Measurements from ENCODE around the gene IL20RB. TPM values are rescaled to one million over a fixed set of nuclear protein-coding genes. Genes with fewer than 3 reads are reported as not detected.
A peak's percentile ranks its signal among the peaks of the same experiment; 100 is the strongest.

IL20RB gene
- total and polyA plus RNA-seq, 12 donors, result 0.12 to 1.7 (median 0.71) TPM; not detected in 1

DNA sequence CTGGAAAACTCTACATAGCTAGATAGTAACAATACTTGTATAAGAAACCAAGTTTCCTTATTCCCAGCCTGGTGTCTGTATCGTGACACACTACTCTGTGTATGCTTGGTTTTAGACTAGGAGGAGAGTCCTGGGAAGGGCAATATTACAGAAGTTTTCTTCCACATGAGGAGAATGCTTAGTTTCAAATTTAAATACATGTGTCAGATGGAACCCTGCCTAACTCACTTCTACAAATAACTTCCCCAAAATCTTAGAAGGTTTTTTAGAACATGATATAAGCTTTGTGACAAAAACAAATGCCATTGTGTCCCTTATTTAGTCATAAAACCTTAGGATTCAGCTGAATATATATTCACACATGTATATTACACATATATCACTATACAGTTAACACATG is 7.2 kb upstream of the IL20RB start:
- TF ChIP-seq, protein P1, sequence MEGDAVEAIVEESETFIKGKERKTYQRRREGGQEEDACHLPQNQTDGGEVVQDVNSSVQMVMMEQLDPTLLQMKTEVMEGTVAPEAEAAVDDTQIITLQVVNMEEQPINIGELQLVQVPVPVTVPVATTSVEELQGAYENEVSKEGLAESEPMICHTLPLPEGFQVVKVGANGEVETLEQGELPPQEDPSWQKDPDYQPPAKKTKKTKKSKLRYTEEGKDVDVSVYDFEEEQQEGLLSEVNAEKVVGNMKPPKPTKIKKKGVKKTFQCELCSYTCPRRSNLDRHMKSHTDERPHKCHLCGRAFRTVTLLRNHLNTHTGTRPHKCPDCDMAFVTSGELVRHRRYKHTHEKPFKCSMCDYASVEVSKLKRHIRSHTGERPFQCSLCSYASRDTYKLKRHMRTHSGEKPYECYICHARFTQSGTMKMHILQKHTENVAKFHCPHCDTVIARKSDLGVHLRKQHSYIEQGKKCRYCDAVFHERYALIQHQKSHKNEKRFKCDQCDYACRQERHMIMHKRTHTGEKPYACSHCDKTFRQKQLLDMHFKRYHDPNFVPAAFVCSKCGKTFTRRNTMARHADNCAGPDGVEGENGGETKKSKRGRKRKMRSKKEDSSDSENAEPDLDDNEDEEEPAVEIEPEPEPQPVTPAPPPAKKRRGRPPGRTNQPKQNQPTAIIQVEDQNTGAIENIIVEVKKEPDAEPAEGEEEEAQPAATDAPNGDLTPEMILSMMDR (IDR thresholded peaks at IDR 0.05), result no peak
- no peak for TF ChIP-seq POLR2A (IDR thresholded peaks at IDR 0.05)
- Histone ChIP-seq H3K36me3 (replicated peaks in 1 of 2) (peaks cover 0 to 8% of the 10 kb centered on the region in 2 donors), H3K4me3 (no peak overlapping the region), H3K4me1 (replicated peaks in 1 of 2) (peaks cover 0 to 26% of the 10 kb centered on the region in 2 donors), H3K27me3 (no peaks in the 10 kb centered on the region), H3K27ac (no peak overlapping the region), H3K9me3 (replicated peaks in 1 of 3) (no peaks in the 10 kb centered on the region)
- WGBS, 4 donors, result 70 to 84% (median 75%) methylated on average over 1 of the region's 1 CpG
- intact Hi-C loops (cut with DNase I), result no loop called here
- DNase-seq, result no peak

DNA sequence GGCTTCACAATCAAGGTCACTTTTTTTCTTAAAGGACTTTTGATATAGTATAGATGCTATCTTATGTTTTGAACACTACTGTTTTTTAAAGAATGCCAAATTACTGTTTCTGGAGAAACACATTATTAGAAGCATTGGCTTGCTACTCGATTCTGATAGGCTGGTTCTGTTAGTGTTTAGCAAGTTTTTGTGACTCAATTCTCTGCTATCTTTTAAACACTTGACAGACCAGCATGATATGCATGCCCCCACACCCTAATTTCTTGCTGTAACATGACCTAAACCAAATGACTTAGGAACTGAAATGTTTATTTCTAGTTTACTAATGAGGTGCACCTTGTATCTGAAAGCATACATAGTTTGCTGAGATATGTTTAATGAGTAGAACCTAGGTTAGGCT is 5.5 kb upstream of the IL20RB start:
- Histone ChIP-seq H3K36me3 (replicated peaks in 1 of 2) (no peaks in the 10 kb centered on the region), H3K4me1 (replicated peaks in 1 of 2) (peaks cover 0 to 26% of the 10 kb centered on the region in 2 donors), H3K4me3 (no peak overlapping the region), H3K27ac (no peak overlapping the region), H3K27me3 (no peaks in the 10 kb centered on the region), H3K9me3 (replicated peaks in 1 of 3) (no peaks in the 10 kb centered on the region)
- TF ChIP-seq POLR2A (IDR thresholded peaks at IDR 0.05), result no peak
- TF ChIP-seq, protein P1 (IDR thresholded peaks at IDR 0.05), result no peak
- DNase-seq, result no peak
- 60 to 81% (median 75%) methylated on average over 1 of the region's 1 CpG for WGBS, 4 donors
- intact Hi-C loops (cut with DNase I), result no loop called here

DNA sequence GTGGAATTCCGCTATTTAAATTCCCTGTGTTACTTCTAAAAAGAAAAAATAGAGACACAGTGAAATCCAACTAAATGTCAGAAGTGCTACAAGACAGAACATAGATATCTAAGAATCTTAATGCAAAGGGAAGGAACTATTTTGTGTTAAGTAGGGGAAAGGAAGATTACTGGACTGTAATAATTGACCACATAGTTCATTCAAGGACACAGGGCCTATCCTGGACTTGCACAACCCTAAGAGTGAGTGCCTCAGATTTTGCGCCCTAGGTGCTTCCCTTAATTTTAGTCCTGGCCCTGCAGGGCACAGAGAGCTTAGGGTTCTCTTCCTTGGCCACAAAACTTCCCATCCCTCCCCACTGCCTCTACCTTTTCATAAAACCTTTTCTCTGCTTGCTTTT is 3.5 kb upstream of the IL20RB start:
- DNase-seq, result peak in 1 of 7 donors; percentile 16
- Histone ChIP-seq H3K4me3 (no peak overlapping the region), H3K4me1 (replicated peaks in 1 of 2) (peaks cover 0 to 14% of the 10 kb centered on the region in 2 donors), H3K36me3 (replicated peaks in 1 of 2) (no peaks in the 10 kb centered on the region), H3K27ac (no peak overlapping the region), H3K9me3 (replicated peaks in 1 of 3) (no peaks in the 10 kb centered on the region), H3K27me3 (no peaks in the 10 kb centered on the region)
- TF ChIP-seq, protein P1 (IDR thresholded peaks at IDR 0.05), result no peak
- TF ChIP-seq POLR2A (IDR thresholded peaks at IDR 0.05), result no peak
- 82 to 95% (median 92%) methylated on average over 2 of the region's 2 CpGs for WGBS, 4 donors
- intact Hi-C loops (cut with DNase I), result no loop called here

DNA sequence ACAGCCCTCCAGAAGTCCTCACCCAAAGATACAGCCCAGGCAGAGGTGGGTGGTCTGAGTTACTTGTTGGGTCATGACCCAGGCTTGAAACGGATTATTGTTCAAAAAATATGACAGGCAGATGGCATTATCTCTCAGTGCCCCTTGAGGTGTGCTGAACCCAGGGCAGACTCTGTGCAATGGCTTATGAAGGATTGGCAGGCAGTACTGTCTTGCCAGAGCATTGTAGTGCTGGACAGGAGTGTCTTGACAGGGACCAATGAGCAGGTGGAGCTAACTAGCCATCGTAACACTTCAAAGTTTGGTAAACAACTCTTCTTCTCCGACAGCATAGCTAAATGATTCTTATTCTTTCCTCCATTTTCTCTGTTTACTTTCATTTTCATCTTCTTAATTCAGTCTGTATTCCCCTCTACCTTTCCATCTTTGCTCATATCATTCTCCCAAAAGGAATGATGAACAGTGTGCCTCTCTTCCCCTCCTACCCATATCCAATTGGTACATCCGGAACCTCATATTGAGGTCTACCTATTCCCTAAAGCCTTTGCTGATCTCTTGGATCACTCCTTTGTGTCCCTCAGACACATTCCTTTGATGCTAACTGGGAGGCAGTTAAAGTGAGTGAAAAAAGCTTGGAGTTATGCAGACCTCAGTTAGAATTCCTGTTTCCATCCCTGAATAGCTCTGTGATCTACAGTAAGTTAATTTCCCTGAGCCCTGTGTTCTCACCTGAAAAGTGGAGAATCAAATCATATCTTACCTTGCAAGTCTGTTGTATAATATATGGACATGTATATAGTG is 2.6 kb upstream of the IL20RB start:
- H3K27me3 ChIP-seq, result no peaks in the 10 kb centered on the region
- H3K36me3 ChIP-seq (replicated peaks in 1 of 2), result no peaks in the 10 kb centered on the region
- H3K4me1 ChIP-seq (replicated peaks in 1 of 2), result peaks cover 0 to 7% of the 10 kb centered on the region in 2 donors
- no peaks in the 10 kb centered on the region for H3K9me3 ChIP-seq (replicated peaks in 1 of 3)
- no peak for DNase-seq
- H3K4me3 ChIP-seq, result no peak overlapping the region
- TF ChIP-seq, protein P1 (IDR thresholded peaks at IDR 0.05), result no peak
- TF ChIP-seq POLR2A (IDR thresholded peaks at IDR 0.05), result no peak
- intact Hi-C loops (cut with DNase I), result no loop called here
- WGBS, 4 donors, result 80 to 93% (median 91%) methylated on average over 4 of the region's 4 CpGs
- no peak overlapping the region for H3K27ac ChIP-seq

All from adrenal gland (tissue), 12 donors.